Suprapubic skin (tissue), 3 donors: ENCODE measurements around the gene CHRND.

ENCODE experiments used
- POLR2AphosphoS5 ChIP-seq, 3 donors: sonication (generic); formaldehyde crosslinking; IDR thresholded peaks; one replicate each; pipeline ENCODE4 v1.6.1; 2017; ENCODE audit warnings: antibody characterized with exemption in 3 of 3
- TF ChIP-seq, protein P1 (sequence below), 2 donors: fragments of 200-600 bp in 1 of 2; fragments of 450-650 bp in 1 of 2; sonication (generic) in 1 of 2; IDR thresholded peaks; one replicate each; pipeline ENCODE4 v1.5.1; 2016 to 2019; ENCODE audit warnings: antibody characterized with exemption in 2 of 2, mild to moderate bottlenecking in 1 of 2, moderate library complexity in 1 of 2

DNA sequence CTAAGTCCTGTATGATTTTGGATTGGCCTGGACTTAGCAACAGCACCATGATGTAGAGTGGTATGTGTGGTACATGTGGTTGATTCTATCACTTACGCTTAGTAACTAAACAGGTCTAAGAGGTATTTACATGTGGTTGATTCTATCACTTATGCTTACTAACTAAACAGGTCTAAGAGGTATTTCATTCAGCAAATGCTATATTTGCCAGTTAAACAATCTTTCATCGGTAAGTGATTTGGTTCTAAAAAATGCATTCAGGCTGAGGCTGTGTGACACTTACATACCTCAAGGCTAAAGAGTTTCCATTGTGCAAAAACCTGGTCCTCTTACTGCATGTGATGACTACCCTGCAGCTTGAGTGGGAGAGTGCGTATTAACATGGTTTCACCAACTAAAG is 37.6 kb downstream of the CHRND start:
- TF ChIP-seq, protein P1, sequence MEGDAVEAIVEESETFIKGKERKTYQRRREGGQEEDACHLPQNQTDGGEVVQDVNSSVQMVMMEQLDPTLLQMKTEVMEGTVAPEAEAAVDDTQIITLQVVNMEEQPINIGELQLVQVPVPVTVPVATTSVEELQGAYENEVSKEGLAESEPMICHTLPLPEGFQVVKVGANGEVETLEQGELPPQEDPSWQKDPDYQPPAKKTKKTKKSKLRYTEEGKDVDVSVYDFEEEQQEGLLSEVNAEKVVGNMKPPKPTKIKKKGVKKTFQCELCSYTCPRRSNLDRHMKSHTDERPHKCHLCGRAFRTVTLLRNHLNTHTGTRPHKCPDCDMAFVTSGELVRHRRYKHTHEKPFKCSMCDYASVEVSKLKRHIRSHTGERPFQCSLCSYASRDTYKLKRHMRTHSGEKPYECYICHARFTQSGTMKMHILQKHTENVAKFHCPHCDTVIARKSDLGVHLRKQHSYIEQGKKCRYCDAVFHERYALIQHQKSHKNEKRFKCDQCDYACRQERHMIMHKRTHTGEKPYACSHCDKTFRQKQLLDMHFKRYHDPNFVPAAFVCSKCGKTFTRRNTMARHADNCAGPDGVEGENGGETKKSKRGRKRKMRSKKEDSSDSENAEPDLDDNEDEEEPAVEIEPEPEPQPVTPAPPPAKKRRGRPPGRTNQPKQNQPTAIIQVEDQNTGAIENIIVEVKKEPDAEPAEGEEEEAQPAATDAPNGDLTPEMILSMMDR (IDR thresholded peaks at IDR 0.05) = no peak
- no peak for TF ChIP-seq POLR2AphosphoS5 (IDR thresholded peaks at IDR 0.05)
